ENCODE measurements around the gene UGGT1.

DNA sequence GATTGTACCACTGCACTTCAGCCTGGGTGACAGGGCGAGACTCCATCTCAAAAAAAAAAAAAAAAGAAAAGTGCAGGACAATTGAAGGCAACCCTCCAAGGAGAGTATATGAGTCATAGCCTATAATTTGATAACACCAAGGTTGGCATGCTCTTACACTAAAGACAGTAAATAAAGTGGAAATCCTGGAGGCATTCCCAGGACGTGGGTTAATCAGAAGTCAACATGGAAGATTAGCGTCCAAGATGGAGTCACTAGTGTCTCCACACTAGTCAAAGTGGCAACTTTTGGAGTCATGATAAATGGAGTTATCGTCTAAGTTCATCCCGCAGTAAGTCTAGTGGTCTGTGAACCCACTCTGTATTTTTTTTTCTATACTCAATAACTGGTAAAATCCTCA is 21.2 kb upstream of the UGGT1 start:
- TF ChIP-seq, protein P1, sequence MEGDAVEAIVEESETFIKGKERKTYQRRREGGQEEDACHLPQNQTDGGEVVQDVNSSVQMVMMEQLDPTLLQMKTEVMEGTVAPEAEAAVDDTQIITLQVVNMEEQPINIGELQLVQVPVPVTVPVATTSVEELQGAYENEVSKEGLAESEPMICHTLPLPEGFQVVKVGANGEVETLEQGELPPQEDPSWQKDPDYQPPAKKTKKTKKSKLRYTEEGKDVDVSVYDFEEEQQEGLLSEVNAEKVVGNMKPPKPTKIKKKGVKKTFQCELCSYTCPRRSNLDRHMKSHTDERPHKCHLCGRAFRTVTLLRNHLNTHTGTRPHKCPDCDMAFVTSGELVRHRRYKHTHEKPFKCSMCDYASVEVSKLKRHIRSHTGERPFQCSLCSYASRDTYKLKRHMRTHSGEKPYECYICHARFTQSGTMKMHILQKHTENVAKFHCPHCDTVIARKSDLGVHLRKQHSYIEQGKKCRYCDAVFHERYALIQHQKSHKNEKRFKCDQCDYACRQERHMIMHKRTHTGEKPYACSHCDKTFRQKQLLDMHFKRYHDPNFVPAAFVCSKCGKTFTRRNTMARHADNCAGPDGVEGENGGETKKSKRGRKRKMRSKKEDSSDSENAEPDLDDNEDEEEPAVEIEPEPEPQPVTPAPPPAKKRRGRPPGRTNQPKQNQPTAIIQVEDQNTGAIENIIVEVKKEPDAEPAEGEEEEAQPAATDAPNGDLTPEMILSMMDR (IDR thresholded peaks at IDR 0.05; ENCODE audit: insufficient read depth, low read length, poor library complexity, severe bottlenecking), result no peak
- no peak for TF ChIP-seq EZH2phosphoT487 (conservative IDR thresholded peaks at IDR 0.05; ENCODE audit: low read length)

All from SU-DHL-6 (cell line).